HUDEP-2 (cell line): ENCODE data around the gene CHST15.

Source experiments
- DNase-seq, 76 experiments: peaks; one replicate each; lab custom pipeline; 2025; ENCODE audit not compliant: unreplicated experiment in 76 of 76; lab: John Stamatoyannopoulos, UW

CHST15 gene

DNA sequence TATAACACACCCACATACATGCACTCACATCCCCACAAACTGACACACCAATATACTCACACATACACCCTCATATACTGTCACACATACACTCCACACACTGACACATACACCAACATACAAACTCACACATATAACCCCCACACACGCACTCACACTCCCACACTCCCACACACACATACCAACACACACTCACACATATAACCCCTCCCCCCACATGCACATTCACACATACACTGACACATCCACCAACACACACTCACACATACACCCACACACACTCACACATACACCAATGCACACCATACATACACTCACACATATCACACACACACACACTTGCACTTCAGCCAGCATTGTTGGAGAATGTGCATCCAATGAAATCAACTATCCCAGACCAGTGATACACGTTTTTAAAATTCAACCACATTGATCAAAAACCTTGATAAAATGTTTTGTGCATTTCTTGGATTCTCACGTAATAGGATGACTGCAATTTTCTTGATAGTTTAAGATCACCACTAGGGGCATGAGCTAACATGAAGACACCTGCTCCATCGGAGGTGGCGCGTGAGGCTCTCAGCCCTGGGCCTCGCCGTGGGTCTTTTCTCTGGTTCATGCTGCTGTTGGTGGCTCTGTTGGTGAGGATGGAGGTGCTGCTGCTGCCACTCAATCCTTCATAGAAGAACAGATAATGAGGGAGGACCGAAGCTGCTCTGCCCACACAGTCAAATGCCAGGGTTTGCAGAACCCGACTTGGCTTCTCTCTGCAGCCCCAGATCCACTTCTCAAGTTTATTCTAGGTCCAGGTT lies 32.1 kb upstream of the CHST15 start:
- peak in 1 of 76 experiments; percentile 2 for DNase-seq

- DNase-seq: no peak
Measured at GRCh38 chr10:124124769-124125161, 31.4 kb upstream of the CHST15 start.

- no peak for DNase-seq
Measured at GRCh38 chr10:124124123-124124768, 30.8 kb upstream of the CHST15 start.

GRCh38 chr10:124123156-124123555 lies 29.8 kb upstream of the CHST15 start:
- DNase-seq: no peak

DNA sequence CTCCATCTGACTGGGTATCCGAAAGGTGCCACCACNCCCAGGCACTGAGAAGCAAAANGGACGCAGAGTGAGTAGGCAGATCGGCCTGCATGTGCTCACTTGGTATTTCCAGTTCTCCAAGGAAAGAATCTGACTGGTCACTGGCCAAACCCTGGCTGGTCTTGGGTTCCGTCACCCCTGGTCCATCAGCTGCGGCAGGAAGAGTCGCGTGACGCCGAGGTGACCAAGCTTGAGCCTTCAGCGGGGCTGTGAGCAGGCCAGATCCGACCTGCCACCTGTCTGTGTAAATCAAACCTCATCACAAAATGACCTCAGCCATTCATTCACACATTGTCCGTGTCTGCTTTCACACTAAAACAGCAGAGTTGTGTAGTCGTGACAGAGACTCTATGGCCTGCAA lies 28.8 kb upstream of the CHST15 start:
- no peak for DNase-seq

DNA sequence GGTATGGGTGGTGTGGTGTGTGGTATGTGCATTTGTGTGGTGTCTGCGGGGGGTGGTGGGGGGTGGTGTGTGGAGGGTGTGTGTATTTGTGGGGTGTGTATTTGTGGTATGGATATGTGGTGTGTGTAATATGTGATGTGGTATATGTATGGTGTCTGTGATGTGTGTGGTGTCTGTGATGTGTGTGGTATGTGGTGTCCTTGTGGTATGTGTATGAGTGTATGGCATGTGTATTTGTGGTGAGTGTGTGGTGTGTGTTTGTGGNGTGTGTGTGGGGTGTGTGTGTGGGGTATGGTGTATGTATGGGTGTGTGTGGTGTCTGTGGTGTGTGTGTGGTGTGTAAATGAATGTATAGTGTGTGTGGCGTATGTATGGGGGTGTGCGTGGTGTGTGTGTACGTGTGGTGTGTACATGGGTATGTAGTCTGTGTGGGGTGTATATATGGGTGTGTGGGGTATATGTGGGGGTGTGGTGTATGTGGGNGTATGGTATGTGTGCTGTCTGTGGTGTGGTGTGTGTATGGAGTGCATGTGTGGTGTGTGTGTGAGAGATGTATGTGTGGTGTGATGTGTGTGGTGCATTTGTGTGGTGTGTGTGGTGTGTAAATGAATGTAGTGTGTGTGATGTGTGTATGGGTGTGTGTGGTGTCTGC lies 27.1 kb upstream of the CHST15 start:
- DNase-seq: no peak

GRCh38 chr10:124119946-124120345 lies 26.5 kb upstream of the CHST15 start:
- no peak for DNase-seq

DNA sequence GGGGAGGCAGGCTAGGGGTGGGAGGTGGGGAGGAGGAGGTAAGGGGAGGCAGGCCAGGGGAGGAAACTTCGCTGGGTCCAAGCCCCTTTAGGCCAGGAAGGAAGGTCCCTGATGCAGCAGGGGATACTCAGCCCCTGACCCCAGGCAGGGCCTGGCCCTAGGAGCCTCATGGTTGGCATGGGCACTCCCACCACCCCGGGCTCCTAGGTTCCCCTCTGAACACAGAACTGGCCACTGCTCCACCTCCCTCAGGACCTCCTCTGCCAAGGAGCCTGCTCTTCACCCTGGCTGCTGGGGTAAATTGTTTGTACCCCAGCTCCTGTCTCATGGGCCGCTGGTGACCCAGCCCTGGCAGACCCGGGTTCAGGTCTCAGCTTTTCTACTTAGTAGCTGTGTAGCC lies 25.8 kb upstream of the CHST15 start:
- no peak for DNase-seq

- no peak for DNase-seq
Measured at GRCh38 chr10:124117833-124118232, 24.4 kb upstream of the CHST15 start.

DNA sequence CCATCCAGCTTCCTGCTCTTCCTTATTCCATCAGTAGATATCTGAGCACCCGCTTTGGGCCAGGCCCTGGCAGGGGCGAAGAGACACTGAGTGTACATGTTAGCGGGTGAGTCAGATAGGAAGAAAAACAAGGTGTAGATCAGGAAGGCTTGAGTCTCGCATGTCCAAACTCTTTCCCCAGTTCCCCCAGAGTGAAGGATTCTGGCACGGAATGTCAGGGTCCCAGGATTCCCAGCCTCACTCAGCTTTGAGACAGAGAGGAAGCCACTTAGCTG lies 24.1 kb upstream of the CHST15 start:
- DNase-seq: no peak

DNA sequence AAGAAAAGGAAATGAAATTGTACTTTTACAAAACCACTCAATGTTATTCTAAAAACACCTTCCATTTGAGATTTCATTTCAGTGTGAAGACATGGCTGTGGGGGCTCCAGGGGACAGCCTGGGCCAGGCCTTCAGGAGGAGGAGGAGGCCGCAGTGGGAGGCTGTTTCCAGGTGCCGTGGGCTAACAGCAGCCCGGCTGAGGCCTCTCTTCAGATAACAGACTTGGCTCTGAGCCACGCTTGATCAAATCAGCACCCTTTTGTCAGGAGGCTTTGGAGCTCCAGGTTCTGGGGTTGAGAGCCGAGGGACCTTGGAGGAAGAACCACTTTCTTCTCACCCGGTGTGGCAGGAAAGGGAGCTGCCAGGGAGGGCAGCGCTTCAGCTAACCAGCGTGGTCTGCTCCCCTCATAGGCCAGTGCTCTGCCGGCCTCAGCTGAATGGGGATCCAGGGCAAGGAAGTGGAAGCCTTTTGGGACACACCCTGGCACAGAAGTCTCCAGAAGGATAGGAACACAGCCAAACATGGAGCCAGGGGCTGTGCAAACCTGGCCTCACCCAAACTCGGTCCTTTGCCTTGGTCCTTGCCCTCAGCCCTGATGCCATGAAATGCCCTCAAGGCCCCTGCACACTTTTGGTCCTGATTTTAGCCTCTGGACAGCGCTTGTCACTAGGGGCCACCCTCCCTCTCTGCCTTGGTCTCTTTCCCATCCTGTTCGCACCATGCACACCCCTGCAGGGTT lies 23.5 kb upstream of the CHST15 start:
- DNase-seq: no peak

DNA sequence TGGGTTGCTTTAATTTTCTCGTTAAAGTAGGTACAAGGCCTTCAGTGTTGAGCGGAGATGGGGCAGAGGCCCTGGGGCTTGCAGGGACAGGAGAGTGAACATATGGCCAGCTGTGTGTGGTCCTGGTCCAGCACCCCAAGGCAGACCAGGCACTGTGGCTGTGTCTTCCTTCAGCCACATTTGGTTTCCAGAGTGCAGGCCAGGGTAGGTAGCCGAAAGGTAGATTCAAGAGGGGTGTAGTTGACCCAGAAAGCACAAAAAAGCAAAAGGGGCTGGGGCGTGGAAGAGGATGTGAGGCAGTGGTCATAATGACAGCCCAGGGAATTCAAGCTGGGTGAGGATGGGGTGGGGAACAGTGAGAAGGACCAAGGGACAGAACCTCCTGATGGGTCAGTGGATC lies 21.3 kb upstream of the CHST15 start:
- DNase-seq: no peak

DNA sequence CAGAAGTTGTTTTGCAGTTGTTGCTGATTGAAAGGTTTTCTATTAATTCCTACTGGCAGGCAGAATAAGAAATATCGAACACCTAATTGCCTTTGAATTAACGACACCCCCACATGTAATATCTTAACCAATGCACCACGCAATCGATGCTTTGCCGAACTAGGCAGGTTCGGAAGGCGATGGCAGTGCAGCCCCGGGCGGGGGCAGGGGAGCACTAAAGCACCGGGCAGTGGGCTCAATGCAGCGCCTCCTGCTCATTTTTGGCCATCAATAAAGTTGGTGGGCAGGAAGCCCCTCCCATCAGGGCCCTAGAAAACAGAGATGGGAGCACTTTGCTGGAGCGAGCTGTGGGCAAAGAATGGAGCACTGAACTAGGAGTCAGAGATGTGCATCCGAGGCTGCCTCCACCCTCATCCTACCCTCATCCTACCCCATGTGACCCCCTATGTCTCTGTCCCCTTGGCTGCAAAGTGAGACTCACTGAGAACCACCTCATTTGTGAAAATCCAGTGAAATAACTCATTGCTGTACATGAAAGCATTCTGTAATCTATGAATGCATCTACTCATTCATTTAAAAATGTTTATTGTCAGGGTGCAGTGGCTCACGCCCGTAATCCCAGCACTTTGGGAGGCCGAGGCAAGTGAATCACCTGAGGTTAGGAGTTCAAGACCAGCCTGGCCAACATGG lies 19.6 kb upstream of the CHST15 start:
- no peak for DNase-seq

- DNase-seq: no peak
Measured at GRCh38 chr10:124110882-124111281, 17.5 kb upstream of the CHST15 start.

- DNase-seq: no peak
Measured at GRCh38 chr10:124109261-124109660, 15.9 kb upstream of the CHST15 start.

GRCh38 chr10:124107072-124107471 lies 13.7 kb upstream of the CHST15 start:
- no peak for DNase-seq

- DNase-seq: no peak
Measured at GRCh38 chr10:124106241-124106879, 13.0 kb upstream of the CHST15 start.

DNA sequence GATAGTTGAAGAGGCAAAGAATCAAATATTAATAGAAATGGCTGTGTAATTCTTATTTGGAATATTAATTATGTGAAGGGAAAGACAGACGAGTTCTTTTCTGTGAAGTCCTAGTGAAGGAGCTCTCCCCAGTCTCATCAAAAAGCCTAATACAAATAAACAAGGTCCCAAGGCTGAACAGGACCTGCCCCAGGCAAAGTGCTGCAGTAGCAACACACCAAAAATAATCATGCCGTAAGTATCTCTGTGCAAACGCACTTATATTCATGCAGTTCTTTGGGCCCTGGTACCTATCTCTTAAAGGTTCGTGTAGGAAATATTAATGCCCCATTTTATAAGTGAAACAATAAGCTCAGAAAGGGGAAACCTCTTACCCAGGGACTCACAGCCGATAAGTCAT lies 12.2 kb upstream of the CHST15 start:
- no peak for DNase-seq

- DNase-seq: no peak
Measured at GRCh38 chr10:124105045-124105444, 11.6 kb upstream of the CHST15 start.

- DNase-seq: no peak
Measured at GRCh38 chr10:124104011-124104627, 10.7 kb upstream of the CHST15 start.
